COLO668 (cell line): ENCODE results near the gene AKT1.

Source experiments
- DNase-seq: peaks from one replicate; lab custom pipeline; 2025; ENCODE audit not compliant: unreplicated experiment; lab: John Stamatoyannopoulos, UW

Gene AKT1

DNA sequence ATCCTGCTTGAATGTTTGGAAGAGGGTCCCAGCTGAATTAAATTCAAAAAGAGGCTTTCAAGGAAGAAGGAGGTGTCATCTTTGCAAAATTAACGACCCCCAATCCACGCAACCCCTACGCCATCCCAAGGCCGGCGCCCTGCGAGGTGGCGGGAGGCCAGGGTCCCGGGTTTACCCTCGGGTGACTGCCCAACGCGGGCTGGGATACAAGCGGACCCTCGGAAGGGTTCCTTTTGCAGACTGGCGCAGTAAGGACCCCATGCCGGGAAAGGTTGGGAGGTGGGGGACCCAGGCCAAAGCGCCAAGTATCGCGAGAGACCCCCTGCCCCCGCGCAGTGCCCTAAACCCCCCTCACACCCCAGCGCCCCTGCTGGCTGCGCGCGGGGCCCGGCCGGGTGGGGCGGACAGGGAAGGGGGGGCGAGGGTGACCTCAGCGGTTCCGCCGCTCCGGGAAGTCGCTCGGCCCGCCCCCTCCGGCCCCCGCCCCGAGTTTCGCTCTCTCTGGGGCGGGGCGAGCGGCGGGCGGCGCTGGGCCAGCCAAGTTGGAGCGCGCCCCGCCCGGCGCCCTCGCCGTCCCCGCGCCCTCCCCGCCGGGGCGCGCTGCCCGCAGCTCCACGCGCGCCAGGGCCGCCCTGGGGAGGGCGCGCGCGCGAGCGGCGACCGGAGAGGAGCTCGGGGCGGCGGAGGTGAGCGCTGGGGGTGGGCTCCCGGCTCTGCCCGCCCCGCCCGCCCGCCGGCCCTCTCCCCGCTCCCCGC lies 4.6 kb upstream of the AKT1 start:
- DNase-seq, result peak; percentile 81

DNA sequence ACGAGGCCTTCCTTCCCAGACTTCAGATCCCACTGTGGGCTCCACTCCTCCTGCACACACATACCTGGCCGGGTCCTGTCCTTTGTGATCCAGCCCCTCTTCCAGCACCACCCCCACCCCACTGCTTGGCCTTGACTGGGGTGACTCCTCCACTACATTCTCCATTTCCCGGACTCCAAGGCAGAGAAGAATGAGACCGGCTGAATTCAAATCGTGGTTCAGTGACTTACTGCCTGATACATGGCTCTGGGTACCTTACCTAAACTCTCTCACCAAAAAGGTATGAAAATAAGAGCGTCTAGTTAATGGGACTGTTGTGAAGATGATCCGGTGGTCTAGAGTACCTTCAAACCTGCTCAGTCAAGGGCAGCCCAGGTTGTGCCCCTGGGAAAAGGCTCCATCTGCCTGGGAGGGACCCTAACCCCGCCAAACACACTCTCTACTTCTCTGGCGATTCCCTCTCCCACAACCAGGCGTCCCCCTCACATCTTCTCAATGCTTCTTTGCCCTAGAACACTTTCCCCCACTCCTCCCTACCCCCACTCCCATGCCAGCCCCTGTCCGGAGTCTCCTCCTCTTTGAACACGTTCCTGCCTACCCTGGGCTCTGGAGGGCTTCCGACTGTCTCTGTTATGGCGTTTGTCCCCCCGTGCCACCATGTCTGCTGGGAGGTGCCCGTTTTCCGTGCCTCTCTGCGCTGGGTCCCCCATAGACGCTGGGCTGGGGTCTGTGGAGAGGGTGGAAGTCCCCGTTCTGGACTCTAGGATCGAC lies 3.9 kb upstream of the AKT1 start:
- no peak for DNase-seq

DNA sequence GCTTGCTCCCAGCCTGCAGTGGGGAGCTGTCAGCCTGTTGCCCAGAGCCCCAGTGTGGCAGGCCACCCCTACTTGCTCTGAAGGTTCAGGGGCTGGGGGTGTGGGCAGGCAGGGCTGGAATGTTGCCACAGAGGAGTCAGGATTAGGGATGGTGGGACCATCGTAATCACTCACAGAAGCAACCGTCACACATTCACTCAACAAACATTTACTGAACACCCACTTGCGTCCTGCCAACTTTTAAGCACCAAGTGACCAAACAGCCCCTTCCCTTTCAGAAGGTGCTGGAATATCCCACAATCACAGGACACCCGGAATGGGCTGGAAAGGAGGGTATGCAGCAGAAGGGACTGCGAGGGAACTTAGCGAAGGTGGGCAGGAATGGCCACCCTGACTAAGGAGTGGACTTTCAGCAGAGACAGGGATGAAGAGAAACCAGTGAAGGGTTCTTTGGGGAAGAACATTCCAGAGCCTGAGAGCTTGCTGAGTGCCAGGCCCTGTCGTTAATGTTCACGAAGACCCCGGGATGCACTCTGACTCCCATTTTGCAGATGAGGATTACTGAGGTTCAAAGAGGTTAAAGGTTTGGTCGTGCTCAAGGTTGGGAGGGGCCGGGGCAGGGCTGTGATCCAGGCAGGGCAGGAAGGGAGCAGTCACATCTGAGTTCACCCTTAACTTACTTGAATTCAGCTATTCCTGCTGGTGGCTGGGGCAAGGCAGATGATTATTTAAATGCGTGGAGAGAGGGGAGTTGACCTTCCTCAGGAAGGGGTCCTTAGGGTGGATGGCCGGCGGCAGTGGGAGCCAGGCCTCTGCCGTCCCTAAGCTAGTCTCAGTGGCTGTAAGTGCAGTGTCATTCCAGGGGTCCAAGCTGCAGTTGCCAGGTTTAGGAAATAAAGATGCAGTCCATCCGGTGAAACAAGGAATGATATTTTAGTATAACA lies 3.0 kb upstream of the AKT1 start:
- DNase-seq, result no peak

- peak; percentile 85 for DNase-seq
Observed at GRCh38 chr14:104797115-104798044, 1.8 kb upstream of the AKT1 start.

GRCh38 chr14:104796687-104797081 lies 1.1 kb upstream of the AKT1 start:
- no peak for DNase-seq

DNA sequence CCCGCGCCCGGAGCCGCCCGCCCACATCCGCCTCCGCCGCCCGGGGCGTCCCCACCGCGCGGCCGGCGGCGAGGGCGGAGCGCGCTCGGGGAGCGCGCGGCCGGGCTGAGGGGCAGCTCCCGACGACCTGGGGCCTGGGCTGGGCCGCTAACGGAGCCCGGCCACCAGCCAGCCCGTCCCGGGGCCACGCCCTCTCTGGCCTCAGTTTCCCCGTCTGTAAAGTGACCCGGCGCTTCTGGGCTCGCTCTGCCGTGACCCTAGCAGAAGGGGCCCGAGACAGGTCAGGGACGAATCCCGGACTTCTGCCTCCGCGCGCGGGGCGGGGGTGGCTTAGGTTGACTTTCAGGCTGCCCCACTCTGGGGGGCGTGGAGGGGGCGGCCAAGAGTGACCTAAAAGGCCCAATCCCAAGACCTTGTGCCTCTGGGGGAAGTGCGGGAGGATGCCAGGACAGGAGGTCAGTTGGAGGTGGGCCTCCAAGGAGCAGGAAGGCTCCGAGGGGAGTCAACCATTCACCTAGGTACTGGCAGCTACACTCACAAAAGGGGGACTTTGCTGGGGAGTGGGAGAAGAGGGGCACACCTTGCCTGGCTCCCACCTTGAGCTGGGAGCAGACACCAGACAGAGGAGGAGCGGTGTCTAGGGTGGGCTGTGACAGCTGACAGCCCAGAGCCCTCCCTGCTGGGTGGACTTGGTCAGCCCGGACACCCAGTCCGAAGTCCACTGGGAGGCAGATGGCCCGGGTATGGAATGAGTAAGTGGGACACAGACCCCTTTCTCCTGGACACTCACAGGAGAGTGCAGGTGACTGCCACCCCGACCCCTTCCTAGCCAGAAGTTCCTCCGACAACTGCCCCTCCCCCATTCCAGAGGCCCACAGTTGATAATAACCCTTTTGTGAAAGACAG lies 486 bp upstream of the AKT1 start:
- peak; percentile 87 for DNase-seq

DNA sequence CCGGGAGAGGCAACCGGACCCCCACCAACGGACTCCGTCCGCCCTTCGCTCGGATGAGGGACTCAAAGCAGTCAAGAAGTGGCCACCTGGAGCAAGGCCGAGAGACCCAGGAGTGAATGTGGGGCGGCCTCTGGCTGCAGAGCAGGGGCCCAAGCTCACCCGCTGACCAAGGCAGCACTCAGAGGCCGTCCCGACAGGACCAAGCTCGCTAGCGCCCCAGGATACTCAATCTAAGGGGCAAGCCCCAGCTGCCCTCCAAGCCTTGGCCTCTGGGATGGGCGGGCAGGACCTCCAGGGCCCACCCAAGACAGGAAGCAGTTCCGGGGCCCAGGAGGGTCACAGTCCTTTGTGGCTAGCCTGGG lies 936 bp downstream of the AKT1 start:
- peak; percentile 35 for DNase-seq

DNA sequence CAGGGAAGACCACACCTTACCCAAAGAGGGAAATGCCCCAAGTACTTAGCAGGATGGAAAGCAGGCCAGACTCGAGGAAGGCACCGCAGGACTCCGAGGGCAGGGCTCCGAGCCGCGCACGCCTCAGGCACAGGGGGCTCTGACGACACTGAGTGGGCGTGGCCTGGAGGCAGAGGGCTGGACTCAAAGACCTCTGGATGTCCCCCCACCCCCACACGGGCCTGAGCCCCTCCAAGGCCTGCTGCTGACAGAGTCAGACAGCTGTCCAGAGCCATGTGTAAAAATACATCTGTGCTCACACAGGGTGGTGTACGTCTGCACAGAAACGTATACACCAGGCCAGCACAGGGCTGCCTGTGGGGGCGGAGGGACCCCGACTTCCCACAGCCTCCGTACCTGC lies 1.4 kb downstream of the AKT1 start:
- peak; percentile 20 for DNase-seq

DNA sequence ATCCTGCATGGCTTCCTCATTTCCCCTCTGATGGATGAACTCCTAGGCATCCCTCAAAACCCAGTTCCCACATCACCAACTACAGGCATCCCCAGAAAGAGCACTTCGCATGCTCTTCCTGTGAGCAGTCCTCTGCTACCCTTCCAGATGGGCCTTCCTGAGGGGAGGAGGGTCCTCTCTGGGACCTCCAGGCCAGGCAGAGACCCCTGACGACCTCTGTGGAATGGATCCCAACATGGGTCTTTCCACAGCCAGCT lies 1.9 kb downstream of the AKT1 start:
- DNase-seq, result no peak

DNA sequence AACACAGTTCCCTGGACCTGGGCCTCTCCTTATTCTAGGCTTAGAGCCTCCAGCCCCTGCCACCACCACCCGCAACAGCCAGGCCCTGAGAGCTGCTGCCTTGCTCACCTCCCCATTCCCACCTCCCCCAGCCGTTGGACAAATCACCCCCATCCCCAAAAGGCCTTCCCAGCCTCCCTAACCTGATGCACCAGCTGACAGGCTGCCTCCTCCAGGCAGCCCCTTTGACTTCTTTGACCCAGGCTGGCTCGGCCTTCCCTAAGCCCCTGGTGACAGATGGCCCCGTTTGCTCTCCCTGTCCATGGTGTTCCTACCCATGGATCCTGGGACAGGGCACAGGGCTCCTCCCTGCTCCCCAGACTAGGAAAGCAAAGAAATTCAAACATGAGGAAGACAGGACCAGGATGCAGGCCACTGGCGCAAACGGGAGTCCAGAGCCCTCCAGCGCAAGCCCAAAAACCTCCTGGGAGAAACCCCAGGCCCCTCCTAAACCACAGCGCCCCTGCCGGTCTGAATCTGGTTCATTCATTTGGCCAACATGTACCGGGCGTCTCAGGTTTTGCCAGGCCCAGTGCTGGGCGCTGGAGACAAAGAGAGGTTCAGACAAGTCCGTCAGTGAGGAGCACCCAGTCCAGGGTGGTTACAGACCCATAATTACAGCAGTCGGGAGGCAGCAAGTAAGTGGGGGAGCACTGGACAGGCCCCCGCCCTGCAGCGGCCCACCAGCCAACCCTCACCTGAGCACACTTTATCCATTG lies 2.4 kb downstream of the AKT1 start:
- DNase-seq, result no peak

GRCh38 chr14:104792101-104792884 lies 3.3 kb downstream of the AKT1 start:
- DNase-seq, result peak; percentile 60

DNA sequence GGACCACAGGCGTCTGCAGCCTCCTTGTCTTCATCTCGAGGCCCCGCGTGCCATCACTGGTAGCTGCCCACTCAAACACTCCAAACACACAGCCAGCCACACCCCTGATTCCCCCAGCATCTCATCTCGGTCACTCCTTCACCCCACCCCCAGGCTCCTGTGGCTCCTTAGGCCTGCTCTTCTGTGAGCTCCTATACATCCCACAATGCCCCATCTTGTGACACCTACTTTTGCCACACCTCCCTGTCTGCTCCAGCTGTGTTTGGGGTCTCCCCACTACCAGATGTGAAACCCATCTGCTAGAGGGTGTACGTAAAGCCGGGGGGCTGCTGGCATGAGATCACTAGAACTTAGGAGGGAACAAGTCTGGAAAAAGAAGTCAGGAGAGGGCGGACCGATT lies 4.1 kb downstream of the AKT1 start:
- no peak for DNase-seq

DNA sequence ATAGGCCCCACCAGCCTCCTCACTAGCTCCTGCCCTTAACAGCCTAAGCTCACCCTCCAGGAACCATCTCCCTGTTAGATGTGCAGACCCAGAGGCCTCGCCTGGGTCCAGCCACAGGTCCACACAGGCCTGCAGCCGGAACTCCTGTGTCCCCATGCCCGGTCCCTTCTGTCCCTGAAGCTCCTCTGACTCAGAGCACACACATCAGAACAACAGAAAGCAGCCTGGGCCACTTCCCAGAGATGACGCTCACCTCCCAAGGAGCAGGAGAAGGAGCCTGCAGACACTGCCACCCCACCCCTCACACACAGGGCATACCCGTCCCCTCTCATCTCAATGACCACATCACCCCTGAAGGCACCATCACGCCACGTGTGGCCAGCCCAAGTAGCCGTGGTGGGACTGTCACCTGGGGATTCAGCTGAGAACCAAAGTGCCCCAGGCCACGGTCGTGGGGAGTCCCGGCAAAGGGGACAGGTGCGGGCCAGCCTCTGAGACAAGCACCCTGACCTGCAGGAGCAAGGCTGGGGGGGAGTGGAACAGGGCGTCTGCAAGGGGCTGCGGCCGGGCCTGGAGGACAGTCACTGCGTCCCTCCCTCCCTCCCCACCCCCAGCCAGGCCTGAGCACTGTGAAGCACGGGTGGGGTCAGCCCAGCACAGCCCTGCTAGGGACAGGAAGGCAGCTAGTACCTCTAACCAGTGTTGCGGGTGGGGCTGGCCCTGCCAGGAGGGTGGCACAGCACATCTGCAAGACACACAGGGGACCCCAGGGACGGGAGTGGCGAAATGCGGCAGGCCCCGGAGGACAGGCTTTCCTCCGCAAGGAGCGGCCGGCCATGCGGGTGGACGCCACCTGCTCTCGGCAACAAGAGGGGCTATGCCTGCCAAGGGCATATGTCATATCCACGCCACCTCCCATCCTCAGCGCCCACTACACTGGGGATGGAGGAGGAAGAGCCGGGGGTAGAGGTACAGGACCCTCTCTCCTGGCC lies 5.5 kb downstream of the AKT1 start:
- no peak for DNase-seq

- DNase-seq, result no peak
Observed at GRCh38 chr14:104788873-104789663, 6.5 kb downstream of the AKT1 start.

GRCh38 chr14:104788161-104788818 lies 7.3 kb downstream of the AKT1 start:
- no peak for DNase-seq

GRCh38 chr14:104787736-104788135 lies 7.8 kb downstream of the AKT1 start:
- DNase-seq, result no peak
